ENCODE data around the gene FNIP2. TPM values are rescaled to one million over a fixed set of nuclear protein-coding genes. Genes with fewer than 3 reads are reported as not detected.
A peak's percentile ranks its signal among the peaks of the same experiment; 100 is the strongest.

FNIP2 gene
- total RNA-seq, 1 experiment from 2014 or later = 5.2 TPM

- peak overlapping the region; percentile 50; the same call in 1 of the 2 replicates for H3K4me3 ChIP-seq (ENCODE audit: low read length)
- intact Hi-C loops (cut with micrococcal nuclease) = loop anchor here (1.0 to 5.0 kb wide), 4 partner anchors 10 to 78 kb away; no protein-coding TSS in a partner anchor
Observed at GRCh38 chr4:158809611-158810486, 41.0 kb downstream of the FNIP2 start.

GRCh38 chr4:158810487-158811215 lies 41.8 kb downstream of the FNIP2 start:
- H3K4me2 ChIP-seq (ENCODE audit: low read length) = peak overlapping the region; percentile 77
- peak overlapping the region; percentile 97 for H3K27ac ChIP-seq (ENCODE audit: low read length)
- TF ChIP-seq EZH2 (IDR thresholded peaks at IDR 0.05; ENCODE audit: low read length, unreplicated experiment) (no peak), CTCF (conservative IDR thresholded peaks at IDR 0.05; ENCODE audit: low read depth, low read length) (no peak), EZH2phosphoT487 (IDR thresholded peaks at IDR 0.05; ENCODE audit: borderline replicate concordance, low read length) (no peak)
- H3K9ac ChIP-seq (ENCODE audit: low read length) = peak overlapping the region; percentile 80
- no peaks in the 10 kb centered on the region for H3K9me2 ChIP-seq (replicated peaks; ENCODE audit: low read length)
- peaks cover 40% of the 10 kb centered on the region for H3K4me1 ChIP-seq (ENCODE audit: insufficient read depth, low read length)
- H3K36me3 ChIP-seq (ENCODE audit: low read depth, low read length) = no peaks in the 10 kb centered on the region
- H3K79me2 ChIP-seq (ENCODE audit: low read length) = 0 out of 2 replicates have a peak, but pooled peaks cover 7% of the 10 kb centered on the region
- intact Hi-C loops (cut with micrococcal nuclease) = loop anchor here (1.0 to 5.0 kb wide), 4 partner anchors 10 to 78 kb away; no protein-coding TSS in a partner anchor
- ChIA-PET CTCF (interaction anchor here (0.9 kb wide), 1 partner anchor 34 kb away, joined by 3 read pairs; no protein-coding TSS in a partner anchor), POLR2A (ENCODE audit: unreplicated experiment) (interaction anchor here (0.7 to 0.8 kb wide), 2 partner anchors 41 to 389 kb away, joined by 3 read pairs; no protein-coding TSS in a partner anchor)
- no peaks in the 10 kb centered on the region for H3K9me3 ChIP-seq (ENCODE audit: low read length)
- no peak overlapping the region for H2AFZ ChIP-seq (ENCODE audit: low read length)
- H4K20me1 ChIP-seq (ENCODE audit: low read length) = no peaks in the 10 kb centered on the region
- peaks cover 3% of the 10 kb centered on the region for H3F3A ChIP-seq (ENCODE audit: low read length, unreplicated experiment)
- H3K4me3 ChIP-seq (ENCODE audit: low read length) = peak overlapping the region; percentile 50; the same call in 1 of the 2 replicates
- ATAC-seq = peak; percentile 92
- no peaks in the 10 kb centered on the region for H3K27me3 ChIP-seq (ENCODE audit: low read length)
- DNase-seq = peak; percentile 92
- BruUV-seq (replicated peaks) = TSS peak; percentile 84

More at GRCh38 chr4:158809611-158810486, 41.0 kb downstream of the FNIP2 start:
- H3F3A ChIP-seq (ENCODE audit: low read length, unreplicated experiment) = peaks cover 3% of the 10 kb centered on the region
- POLR2A ChIA-PET (ENCODE audit: unreplicated experiment) = interaction anchor here (0.7 to 0.8 kb wide), 4 partner anchors 28 to 389 kb away, joined by 3 to 16 read pairs (median 4); no protein-coding TSS in a partner anchor
- H3K4me2 ChIP-seq (ENCODE audit: low read length) = peak overlapping the region; percentile 77
- ATAC-seq (peak; percentile 65), DNase-seq (peak; percentile 77)
- H3K4me1 ChIP-seq (ENCODE audit: insufficient read depth, low read length) = peaks cover 44% of the 10 kb centered on the region
- H3K79me2 ChIP-seq (ENCODE audit: low read length) = 0 out of 2 replicates have a peak, but pooled peaks cover 7% of the 10 kb centered on the region
- peak overlapping the region; percentile 97 for H3K27ac ChIP-seq (ENCODE audit: low read length)
- CTCF ChIA-PET = no interaction called here
- H2AFZ ChIP-seq (ENCODE audit: low read length) = no peak overlapping the region
- no peaks in the 10 kb centered on the region for H3K27me3 ChIP-seq (ENCODE audit: low read length)
- no peaks in the 10 kb centered on the region for H3K9me2 ChIP-seq (replicated peaks; ENCODE audit: low read length)
- peak overlapping the region; percentile 80 for H3K9ac ChIP-seq (ENCODE audit: low read length)
- TF ChIP-seq EZH2 (IDR thresholded peaks at IDR 0.05; ENCODE audit: low read length, unreplicated experiment) (no peak), CTCF (conservative IDR thresholded peaks at IDR 0.05; ENCODE audit: low read depth, low read length) (no peak), EZH2phosphoT487 (IDR thresholded peaks at IDR 0.05; ENCODE audit: borderline replicate concordance, low read length) (no peak)
- H3K36me3 ChIP-seq (ENCODE audit: low read depth, low read length) = no peaks in the 10 kb centered on the region
- BruUV-seq (replicated peaks) = TSS peak; percentile 80
- no peaks in the 10 kb centered on the region for H3K9me3 ChIP-seq (ENCODE audit: low read length)
- H4K20me1 ChIP-seq (ENCODE audit: low read length) = no peaks in the 10 kb centered on the region

All from PC-3 (cell line).